Muscle layer of colon (tissue), 2 donors: ENCODE measurements around the gene UBAC2.
"Not testable (repeated sequence)": the region's sequence is repeated elsewhere in the genome, so short reads cannot be mapped to it uniquely, and the experiment has no call there.

Experiments used
- H3K27ac ChIP-seq: one replicate; pipeline ENCODE4 v1.7.0; 2013; ENCODE audit warnings: low read depth, mild to moderate bottlenecking, low read length, moderate library complexity
- H3K27me3 ChIP-seq, 2 donors: one replicate each; pipeline ENCODE4 v1.7.0; 2013; ENCODE audit warnings: low read length in 2 of 2, mild to moderate bottlenecking in 2 of 2; ENCODE audit not compliant: insufficient read depth in 2 of 2, control insufficient read depth in 1 of 2
- H3K36me3 ChIP-seq: one replicate; pipeline ENCODE4 v1.7.0; 2013; ENCODE audit warnings: mild to moderate bottlenecking, low read length; ENCODE audit not compliant: insufficient read depth
- H3K4me1 ChIP-seq: one replicate; pipeline ENCODE4 v1.7.0; 2013; ENCODE audit warnings: mild to moderate bottlenecking, low read length; ENCODE audit not compliant: insufficient read depth
- H3K4me3 ChIP-seq, 2 donors: one replicate each; pipeline ENCODE4 v1.7.0; 2013; ENCODE audit warnings: low read length in 2 of 2, low read depth in 1 of 2, mild to moderate bottlenecking in 1 of 2, moderate library complexity in 1 of 2
- H3K9ac ChIP-seq: one replicate; pipeline ENCODE4 v1.7.0; 2013; ENCODE audit warnings: low read length
- H3K9me3 ChIP-seq: one replicate; pipeline ENCODE4 v1.7.0; 2013; ENCODE audit warnings: mild to moderate bottlenecking, low read length
- donor health status: abdominal sarcoma.
- donor health status: Adenocarcinoma of cecum.

Gene UBAC2

GRCh38 chr13:99399623-99399974 is 198.9 kb downstream of the UBAC2 start:
- Histone ChIP-seq H3K27ac (no peak overlapping the region), H3K4me1 (no peaks in the 10 kb centered on the region), H3K36me3 (no peaks in the 10 kb centered on the region), H3K9me3 (no peaks in the 10 kb centered on the region), H3K9ac (no peak overlapping the region), H3K27me3 (no peaks in the 10 kb centered on the region), H3K4me3 (no peak overlapping the region)

GRCh38 chr13:99403458-99403971 is 202.9 kb downstream of the UBAC2 start:
- no peaks in the 10 kb centered on the region for H3K9me3 ChIP-seq
- H3K4me1 ChIP-seq: no peaks in the 10 kb centered on the region
- H3K36me3 ChIP-seq: no peaks in the 10 kb centered on the region
- no peak overlapping the region for H3K9ac ChIP-seq
- no peaks in the 10 kb centered on the region for H3K27me3 ChIP-seq
- H3K4me3 ChIP-seq: no peak overlapping the region
- H3K27ac ChIP-seq: no peak overlapping the region

- H3K9me3 ChIP-seq: no peaks in the 10 kb centered on the region
Observed at GRCh38 chr13:99404005-99404755, 203.5 kb downstream of the UBAC2 start.

DNA sequence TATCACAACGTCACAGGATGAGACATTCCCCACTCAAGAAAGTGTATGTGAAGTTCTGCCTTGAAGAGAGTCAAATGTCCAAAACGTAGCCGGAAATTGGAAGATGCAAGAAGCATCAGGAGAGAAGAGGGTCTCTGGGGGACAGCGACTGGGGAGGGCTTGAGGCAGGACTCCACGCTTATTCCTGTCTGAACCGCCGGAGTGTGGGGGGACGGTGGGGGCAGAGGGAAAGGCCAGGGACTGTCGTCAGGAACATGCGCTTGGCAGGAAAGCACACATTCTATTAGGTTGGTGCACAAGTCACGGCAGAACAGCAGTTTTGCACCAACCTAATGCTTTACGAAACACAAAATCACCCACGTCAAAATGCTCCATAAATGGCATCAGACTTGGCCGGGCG is 205.3 kb downstream of the UBAC2 start:
- Histone ChIP-seq H3K9me3 (no peaks in the 10 kb centered on the region), H3K27ac (no peak overlapping the region), H3K4me1 (no peaks in the 10 kb centered on the region), H3K4me3 (no peak overlapping the region), H3K27me3 (no peaks in the 10 kb centered on the region), H3K36me3 (no peaks in the 10 kb centered on the region), H3K9ac (no peak overlapping the region)

More at GRCh38 chr13:99404005-99404755, 203.5 kb downstream of the UBAC2 start:
- Histone ChIP-seq H3K27me3 (no peaks in the 10 kb centered on the region), H3K9ac (no peak overlapping the region), H3K4me3 (no peak overlapping the region), H3K36me3 (no peaks in the 10 kb centered on the region), H3K4me1 (no peaks in the 10 kb centered on the region), H3K27ac (no peak overlapping the region)

DNA sequence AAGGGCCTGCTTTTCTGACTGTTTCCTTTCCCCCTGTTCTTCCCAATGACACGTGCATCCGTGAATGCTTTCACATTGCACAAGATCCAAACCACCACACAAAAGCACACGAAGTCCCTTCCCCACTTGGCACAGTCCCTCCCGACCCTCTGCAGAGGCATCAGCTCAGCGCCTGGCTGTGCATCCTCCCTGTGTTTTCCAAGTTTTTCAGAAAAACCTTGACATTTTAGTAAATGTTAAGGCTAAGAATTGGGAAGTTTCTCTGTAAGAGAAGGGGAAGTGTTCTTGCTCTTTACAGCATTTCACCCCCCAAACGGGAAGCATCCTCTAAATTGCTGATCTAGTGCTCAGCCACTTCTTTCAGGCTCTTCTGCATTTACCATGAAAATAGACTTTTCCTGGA is 206.1 kb downstream of the UBAC2 start:
- H3K4me1 ChIP-seq: no peaks in the 10 kb centered on the region
- H3K4me3 ChIP-seq: no peak overlapping the region
- H3K9me3 ChIP-seq: no peaks in the 10 kb centered on the region
- no peak overlapping the region for H3K9ac ChIP-seq
- no peak overlapping the region for H3K27ac ChIP-seq
- H3K36me3 ChIP-seq: no peaks in the 10 kb centered on the region
- no peaks in the 10 kb centered on the region for H3K27me3 ChIP-seq

GRCh38 chr13:99407906-99408702 is 207.4 kb downstream of the UBAC2 start:
- no peak overlapping the region for H3K9ac ChIP-seq
- H3K27me3 ChIP-seq: no peaks in the 10 kb centered on the region
- H3K9me3 ChIP-seq: no peaks in the 10 kb centered on the region
- H3K36me3 ChIP-seq: no peaks in the 10 kb centered on the region
- no peaks in the 10 kb centered on the region for H3K4me1 ChIP-seq
- H3K4me3 ChIP-seq: no peak overlapping the region
- no peak overlapping the region for H3K27ac ChIP-seq

- Histone ChIP-seq H3K9ac (no peak overlapping the region), H3K4me3 (no peak overlapping the region), H3K27ac (no peak overlapping the region), H3K36me3 (no peaks in the 10 kb centered on the region), H3K4me1 (no peaks in the 10 kb centered on the region), H3K27me3 (no peaks in the 10 kb centered on the region), H3K9me3 (no peaks in the 10 kb centered on the region)
Observed at GRCh38 chr13:99408703-99409000, 208.0 kb downstream of the UBAC2 start.

DNA sequence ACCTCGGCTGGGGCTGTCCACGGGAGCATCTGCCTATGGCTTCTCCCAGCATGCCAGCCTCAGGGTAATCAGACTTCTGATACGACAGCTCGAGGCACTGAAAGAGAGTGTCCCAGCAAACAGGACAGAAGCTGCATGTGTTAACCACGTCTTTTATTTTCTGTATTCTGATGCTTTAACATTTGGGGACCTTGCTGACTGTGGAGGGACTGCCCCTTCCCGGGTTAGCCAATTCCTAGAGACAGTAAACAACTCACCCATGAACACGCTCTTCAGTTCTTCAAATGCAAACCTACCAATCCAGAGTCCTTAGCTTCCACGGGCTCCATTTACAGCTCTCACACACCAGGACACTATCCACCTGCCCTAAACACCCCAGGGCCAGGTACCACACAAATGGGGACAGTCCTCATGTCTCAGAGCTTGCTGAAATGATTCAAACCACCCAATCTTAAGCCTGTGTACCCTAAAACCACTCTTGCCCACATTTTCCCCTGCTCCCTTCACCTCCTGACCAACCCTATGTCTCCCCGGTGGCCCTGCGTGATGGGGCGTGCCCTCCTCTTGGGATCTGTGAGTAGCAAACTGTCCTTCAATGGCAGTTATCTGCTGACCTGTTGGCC is 208.9 kb downstream of the UBAC2 start:
- not testable (repeated sequence) for H3K4me1 ChIP-seq, H3K36me3 ChIP-seq, H3K27me3 ChIP-seq, H3K9me3 ChIP-seq, H3K9ac ChIP-seq, H3K27ac ChIP-seq, H3K4me3 ChIP-seq

- not testable (repeated sequence) for H3K27me3 ChIP-seq, H3K36me3 ChIP-seq, H3K9ac ChIP-seq, H3K4me3 ChIP-seq, H3K9me3 ChIP-seq, H3K4me1 ChIP-seq, H3K27ac ChIP-seq
Observed at GRCh38 chr13:99410646-99411475, 210.2 kb downstream of the UBAC2 start.

- H3K36me3 ChIP-seq: no peaks in the 10 kb centered on the region
- H3K4me3 ChIP-seq: no peak overlapping the region
- no peaks in the 10 kb centered on the region for H3K9me3 ChIP-seq
- H3K4me1 ChIP-seq: no peaks in the 10 kb centered on the region
- H3K9ac ChIP-seq: no peak overlapping the region
- H3K27me3 ChIP-seq: no peaks in the 10 kb centered on the region
- no peak overlapping the region for H3K27ac ChIP-seq
Observed at GRCh38 chr13:99412856-99413255, 212.2 kb downstream of the UBAC2 start.
